HCT116 (cell line): ENCODE data around the gene MAP1LC3B2. TPM values are rescaled to one million over a fixed set of nuclear protein-coding genes. Genes with fewer than 3 reads are reported as not detected.

ENCODE experiments used
- ATAC-seq: fragments of 200-7000 bp; cut with Tn5 transposase; 2 replicates; pipeline ENCODE4 v1.9.1; 2020; ENCODE audit warnings: mild to moderate bottlenecking, moderate library complexity
- BruUV-seq: library from RNA; stranded (reverse); fragments of 400-500 nt; replicated peaks from 2 replicates; lab custom pipeline; 2021; lab: Mats Ljungman, UMichigan
- CTCF ChIA-PET: fragments of 300-600 bp; sonication (Branson Sonifier 250); formaldehyde crosslinking; loops from one replicate; lab custom pipeline; 2021; ENCODE audit warnings: antibody characterized with exemption; lab: Charles Lee
- POLR2A ChIA-PET: fragments of 300-600, 350-600 bp; sonication (Branson Sonifier 250); formaldehyde crosslinking; loops from one replicate; lab custom pipeline; 2021; ENCODE audit warnings: antibody characterized with exemption; lab: Charles Lee
- RAD21 ChIA-PET, 2 experiments: fragments of 300-600 bp; sonication (Branson Sonifier 250); formaldehyde crosslinking; loops; one replicate each; lab custom pipeline; 2023; ENCODE audit warnings: low total read pairs in 2 of 2; ENCODE audit not compliant: uncharacterized antibody in 2 of 2, unreplicated experiment in 2 of 2, low non-redundant PET in 1 of 2; lab: Charles Lee
- DNase-seq: peaks from one replicate; pipeline ENCODE4 v3.0.0-alpha.2; 2010; ENCODE audit warnings: low read depth, low spot score
- H2AFZ ChIP-seq: fragments of 200-600 bp; shearing (Covaris generic), sonication (generic); 2 replicates; pipeline ENCODE4 v1.6.1; 2017; ENCODE audit warnings: low read depth, mixed run types, mixed read lengths, antibody characterized with exemption, low read length; ENCODE audit not compliant: poor library complexity, severe bottlenecking
- H3K27ac ChIP-seq: 2 replicates; pipeline ENCODE4 v1.5.1; 2012; ENCODE audit warnings: low read depth, low read length
- H3K27me3 ChIP-seq: fragments of 200-600 bp; sonication (generic); 2 replicates; pipeline ENCODE4 v1.6.1; 2016; ENCODE audit warnings: mixed run types, low read length, mixed read lengths; ENCODE audit not compliant: insufficient read depth
- H3K36me3 ChIP-seq, 2 experiments: fragments of 200-500 bp in 1 of 2; fragments of 200-600 bp in 1 of 2; sonication (Bioruptor generic) in 1 of 2; sonication (generic) in 1 of 2; 2 replicates each; pipeline versions ENCODE4 v1.5.1 to v1.6.1; 2014 to 2016; ENCODE audit warnings: low read length in 2 of 2, inconsistent platforms in 1 of 2, mixed read lengths in 1 of 2, mixed run types in 1 of 2; ENCODE audit not compliant: insufficient read depth in 2 of 2, control insufficient read depth in 1 of 2
- H3K4me1 ChIP-seq, 2 experiments: fragments of 200-600 bp in 1 of 2; sonication (generic) in 1 of 2; 2 replicates each; pipeline versions ENCODE4 v1.5.1 to v1.6.1; 2012 to 2017; ENCODE audit warnings: low read length in 2 of 2, inconsistent platforms in 1 of 2, mild to moderate bottlenecking in 1 of 2, mixed read lengths in 1 of 2, mixed run types in 1 of 2, moderate library complexity in 1 of 2; ENCODE audit not compliant: insufficient read depth in 2 of 2, control insufficient read depth in 1 of 2
- H3K4me2 ChIP-seq: fragments of 200-600 bp; sonication (generic); 2 replicates; pipeline ENCODE4 v1.6.1; 2017; ENCODE audit warnings: mixed run types, low read length, mixed read lengths
- H3K4me3 ChIP-seq, 2 experiments: fragments of 200-600 bp in 1 of 2; sonication (generic) in 1 of 2; replicated peaks in 1 of 2; 2 replicates each; pipeline ENCODE4 v1.5.1; 2011 to 2016; ENCODE audit warnings: low read length in 2 of 2, control low read depth in 1 of 2, low read depth in 1 of 2, mild to moderate bottlenecking in 1 of 2, mixed read lengths in 1 of 2, mixed run types in 1 of 2
- H3K79me2 ChIP-seq: fragments of 200-600 bp; sonication (generic); 2 replicates; pipeline ENCODE4 v1.6.1; 2017; ENCODE audit warnings: mild to moderate bottlenecking, mixed run types, low read length, moderate library complexity, mixed read lengths; ENCODE audit not compliant: insufficient read depth
- H3K9ac ChIP-seq: fragments of 200-600 bp; sonication (generic); 2 replicates; pipeline ENCODE4 v1.6.1; 2016; ENCODE audit warnings: low read length, mixed read lengths
- H3K9me2 ChIP-seq: fragments of 200-600 bp; sonication (generic), shearing (Covaris generic); 2 replicates; pipeline ENCODE4 v1.6.1; 2017; ENCODE audit warnings: mixed run types, mild to moderate bottlenecking, moderate library complexity; ENCODE audit not compliant: insufficient read depth
- H3K9me3 ChIP-seq, 2 experiments: fragments of 200-500 bp in 1 of 2; fragments of 200-600 bp in 1 of 2; sonication (Bioruptor generic) in 1 of 2; sonication (generic) in 1 of 2; 2 replicates each; pipeline ENCODE4 v1.6.1; 2014 to 2017; ENCODE audit warnings: low read length in 2 of 2, mixed read lengths in 2 of 2, inconsistent platforms in 1 of 2, low read depth in 1 of 2, mild to moderate bottlenecking in 1 of 2, mixed run types in 1 of 2, moderate library complexity in 1 of 2; ENCODE audit not compliant: control insufficient read depth in 1 of 2, insufficient read depth in 1 of 2
- H4K20me1 ChIP-seq: fragments of 200-600 bp; sonication (generic), shearing (Covaris generic); 2 replicates; pipeline ENCODE4 v1.6.1; 2017; ENCODE audit warnings: mixed run types, mild to moderate bottlenecking, moderate library complexity; ENCODE audit not compliant: insufficient read depth
- CEBPB ChIP-seq: IDR thresholded peaks from 2 replicates; pipeline ENCODE4 v1.6.1; 2012; ENCODE audit warnings: low read depth
- MAX ChIP-seq: IDR thresholded peaks from 2 replicates; pipeline ENCODE4 v1.6.1; 2012
- SIN3A ChIP-seq: IDR thresholded peaks from 2 replicates; pipeline ENCODE4 v1.6.1; 2012; ENCODE audit warnings: low read depth
- TCF7L2 ChIP-seq: IDR thresholded peaks from 2 replicates; pipeline ENCODE4 v1.7.0; 2011; ENCODE audit warnings: borderline replicate concordance, inconsistent platforms; ENCODE audit not compliant: insufficient read depth, insufficient read length; ENCODE audit errors: extremely low read depth
- intact Hi-C: fragments of 100-400 bp; cut with micrococcal nuclease; formaldehyde crosslinking; loops from 2 replicates; pipeline ENCODE4 v1.10.0; 2022
- total RNA-seq: library from RNA; stranded (reverse); gene quantifications from one replicate; pipeline ENCODE4 v1.2.1, GENCODE V29; 2021; ENCODE audit not compliant: unreplicated experiment
- TF ChIP-seq, protein P1 (sequence below), 3 experiments: fragments of 200-600 bp in 1 of 3; sonication (generic) in 1 of 3; IDR thresholded peaks in 2 of 3; conservative IDR thresholded peaks in 1 of 3; 2 replicates each; pipeline ENCODE4 v1.5.1; 2012 to 2017; ENCODE audit warnings: low read depth in 2 of 3, low read length in 2 of 3, antibody characterized with exemption in 1 of 3, borderline replicate concordance in 1 of 3, control low read depth in 1 of 3, mild to moderate bottlenecking in 1 of 3, mixed read lengths in 1 of 3, mixed run types in 1 of 3, moderate library complexity in 1 of 3; ENCODE audit not compliant: insufficient read depth in 1 of 3

The MAP1LC3B2 gene
- total RNA-seq, 1 experiment from 2014 or later = 4.7 TPM

DNA sequence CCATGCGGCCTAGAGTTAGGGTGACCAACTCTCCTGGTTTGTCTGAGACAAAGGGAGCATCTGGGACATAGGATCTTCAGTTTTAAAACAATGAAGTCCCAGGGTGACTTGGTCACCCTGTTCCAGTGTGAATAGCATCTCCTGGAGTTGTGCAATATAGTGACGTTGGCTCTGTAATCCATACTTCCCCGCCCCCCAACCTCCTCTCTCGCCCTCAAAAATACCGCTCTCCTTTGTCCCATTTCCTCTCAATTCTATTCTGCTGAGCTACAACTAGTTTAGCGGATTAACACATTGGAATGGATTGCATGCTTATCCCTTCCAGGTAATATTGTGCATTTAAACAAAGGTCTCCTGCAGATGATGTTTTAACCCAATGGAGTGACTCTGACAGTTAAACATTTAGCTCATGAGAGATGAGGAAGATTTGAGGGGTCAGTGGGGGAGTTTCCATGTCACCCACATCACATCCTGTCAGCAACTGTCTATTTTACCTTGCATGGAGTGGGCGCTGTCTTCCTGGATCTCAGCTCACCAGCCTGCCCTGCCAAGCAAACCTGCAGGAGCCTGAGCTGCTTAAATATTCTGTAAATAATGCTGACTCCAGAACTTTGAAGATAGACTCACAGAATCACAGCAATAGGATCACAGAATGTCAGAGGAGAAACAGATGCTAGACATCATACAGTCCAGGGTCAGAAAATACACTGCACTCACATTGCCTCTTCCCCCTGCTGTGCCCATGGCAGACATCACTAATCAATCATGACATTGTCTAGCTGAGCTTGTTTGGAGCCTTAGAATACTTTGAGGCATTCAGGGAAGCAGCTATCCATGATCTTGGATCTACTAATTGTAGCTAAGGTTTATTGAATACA is 43.0 kb downstream of the MAP1LC3B2 start:
- Histone ChIP-seq H3K79me2 (no peaks in the 10 kb centered on the region), H3K9me3 (no peaks in the 10 kb centered on the region), H3K27ac (no peak overlapping the region), H3K27me3 (no peaks in the 10 kb centered on the region), H3K9me2 (no peaks in the 10 kb centered on the region), H3K36me3 (no peaks in the 10 kb centered on the region), H3K9ac (peak overlapping the region; percentile 21; the same call in 1 of the 2 replicates), H4K20me1 (no peaks in the 10 kb centered on the region), H2AFZ (no peak overlapping the region), H3K4me3 (no peak overlapping the region), H3K4me2 (peak overlapping the region; percentile 50), H3K4me1 (peaks cover 26 to 57% of the 10 kb centered on the region in 2 experiments)
- BruUV-seq = no TSS peak
- ChIA-PET POLR2A (interaction anchor here (1.2 kb wide), 1 partner anchor 96 kb away, joined by 3 read pairs; no protein-coding TSS in a partner anchor), RAD21 (no interaction called here), CTCF (interaction anchor here (1.1 kb wide), 1 partner anchor 86 kb away, joined by 3 read pairs; no protein-coding TSS in a partner anchor)
- DNase-seq = no peak
- TF ChIP-seq TCF7L2 = no peak
- TF ChIP-seq CEBPB = peak; percentile 18; the same call in 1 of the 2 replicates
- no peak for ATAC-seq
- intact Hi-C loops = loop anchor here (2.0 to 10.0 kb wide), 2 partner anchors 537 to 603 kb away; no protein-coding TSS in a partner anchor

GRCh38 chr12:116603546-116604177 is 44.5 kb downstream of the MAP1LC3B2 start:
- intact Hi-C loops = loop anchor here (10.0 kb wide), 1 partner anchor 539 kb away; no protein-coding TSS in a partner anchor
- no TSS peak for BruUV-seq
- ATAC-seq = no peak

More at GRCh38 chr12:116603546-116604177, 44.5 kb downstream of the MAP1LC3B2 start:
- H3K27ac ChIP-seq = no peak overlapping the region
- no peak overlapping the region for H3K9ac ChIP-seq
- H3K4me2 ChIP-seq = no peak overlapping the region
- POLR2A ChIA-PET = interaction anchor here (0.6 kb wide), 1 partner anchor 74 kb away, joined by 4 read pairs; no protein-coding TSS in a partner anchor
- RAD21 ChIA-PET = no interaction called here
- no peak for DNase-seq
- H3K9me2 ChIP-seq = no peaks in the 10 kb centered on the region
- no peak overlapping the region for H2AFZ ChIP-seq
- no peak overlapping the region for H3K4me3 ChIP-seq
- no peaks in the 10 kb centered on the region for H3K27me3 ChIP-seq
- no peaks in the 10 kb centered on the region for H3K36me3 ChIP-seq
- no peaks in the 10 kb centered on the region for H3K79me2 ChIP-seq
- H3K4me1 ChIP-seq = peaks cover 18 to 45% of the 10 kb centered on the region in 2 experiments; a peak in 3 of 4 replicates
- CTCF ChIA-PET = no interaction called here
- no peaks in the 10 kb centered on the region for H4K20me1 ChIP-seq
- TF ChIP-seq, protein P1, sequence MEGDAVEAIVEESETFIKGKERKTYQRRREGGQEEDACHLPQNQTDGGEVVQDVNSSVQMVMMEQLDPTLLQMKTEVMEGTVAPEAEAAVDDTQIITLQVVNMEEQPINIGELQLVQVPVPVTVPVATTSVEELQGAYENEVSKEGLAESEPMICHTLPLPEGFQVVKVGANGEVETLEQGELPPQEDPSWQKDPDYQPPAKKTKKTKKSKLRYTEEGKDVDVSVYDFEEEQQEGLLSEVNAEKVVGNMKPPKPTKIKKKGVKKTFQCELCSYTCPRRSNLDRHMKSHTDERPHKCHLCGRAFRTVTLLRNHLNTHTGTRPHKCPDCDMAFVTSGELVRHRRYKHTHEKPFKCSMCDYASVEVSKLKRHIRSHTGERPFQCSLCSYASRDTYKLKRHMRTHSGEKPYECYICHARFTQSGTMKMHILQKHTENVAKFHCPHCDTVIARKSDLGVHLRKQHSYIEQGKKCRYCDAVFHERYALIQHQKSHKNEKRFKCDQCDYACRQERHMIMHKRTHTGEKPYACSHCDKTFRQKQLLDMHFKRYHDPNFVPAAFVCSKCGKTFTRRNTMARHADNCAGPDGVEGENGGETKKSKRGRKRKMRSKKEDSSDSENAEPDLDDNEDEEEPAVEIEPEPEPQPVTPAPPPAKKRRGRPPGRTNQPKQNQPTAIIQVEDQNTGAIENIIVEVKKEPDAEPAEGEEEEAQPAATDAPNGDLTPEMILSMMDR (IDR thresholded peaks at IDR 0.05 in 2 of 3, conservative IDR thresholded peaks at IDR 0.05 in 1 of 3; ENCODE audit: borderline replicate concordance in 1 of 3, insufficient read depth in 1 of 3, low read depth in 2 of 3, low read length in 2 of 3) = no peak
- TF ChIP-seq MAX (no peak), SIN3A (no peak)
- TF ChIP-seq, all 23 proteins: peak for 0
- no peaks in the 10 kb centered on the region for H3K9me3 ChIP-seq
